HCT116 (cell line): ENCODE results near the gene FAM43A. TPM values are rescaled to one million over a fixed set of nuclear protein-coding genes. Genes with fewer than 3 reads are reported as not detected.

Experiments used
- total RNA-seq: library from RNA; stranded (reverse); gene quantifications from one replicate; pipeline ENCODE4 v1.2.1, GENCODE V29; 2021; ENCODE audit not compliant: unreplicated experiment

The FAM43A gene
- total RNA-seq, 1 experiment from 2014 or later: 6.8 TPM

Other genes starting within 250 kb of the FAM43A start
- gene ATP13A3, start 198.9 kb upstream of the FAM43A start, total RNA-seq: 139 TPM
- 30.3 TPM for gene TMEM44, start 52.5 kb upstream of the FAM43A start, total RNA-seq
- gene LSG1, start 13.7 kb upstream of the FAM43A start, total RNA-seq: 39.7 TPM